ENCODE results near the gene CSF1. TPM values are rescaled to one million over a fixed set of nuclear protein-coding genes. Genes with fewer than 3 reads are reported as not detected.

CSF1 gene
- polyA plus RNA-seq, 1 donor (not counting 4 experiments of a cell fraction or from before 2014, with no cell fraction given) = 1.8 TPM

DNA sequence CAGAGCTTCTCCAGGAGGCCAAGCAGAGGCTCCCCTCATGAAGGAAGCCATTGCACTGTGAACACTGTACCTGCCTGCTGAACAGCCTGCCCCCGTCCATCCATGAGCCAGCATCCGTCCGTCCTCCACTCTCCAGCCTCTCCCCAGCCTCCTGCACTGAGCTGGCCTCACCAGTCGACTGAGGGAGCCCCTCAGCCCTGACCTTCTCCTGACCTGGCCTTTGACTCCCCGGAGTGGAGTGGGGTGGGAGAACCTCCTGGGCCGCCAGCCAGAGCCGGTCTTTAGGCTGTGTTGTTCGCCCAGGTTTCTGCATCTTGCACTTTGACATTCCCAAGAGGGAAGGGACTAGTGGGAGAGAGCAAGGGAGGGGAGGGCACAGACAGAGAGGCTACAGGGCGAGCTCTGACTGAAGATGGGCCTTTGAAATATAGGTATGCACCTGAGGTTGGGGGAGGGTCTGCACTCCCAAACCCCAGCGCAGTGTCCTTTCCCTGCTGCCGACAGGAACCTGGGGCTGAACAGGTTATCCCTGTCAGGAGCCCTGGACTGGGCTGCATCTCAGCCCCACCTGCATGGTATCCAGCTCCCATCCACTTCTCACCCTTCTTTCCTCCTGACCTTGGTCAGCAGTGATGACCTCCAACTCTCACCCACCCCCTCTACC, 19.1 kb downstream of the CSF1 start:
- Histone ChIP-seq H3K27ac (ENCODE audit: control insufficient read depth, insufficient read depth, low read length) (no peak overlapping the region), H3K4me2 (ENCODE audit: control insufficient read depth, extremely low read depth, insufficient read depth, low read depth, low read length) (no peak overlapping the region), H3K4me1 (ENCODE audit: control insufficient read depth, extremely low read depth, insufficient read depth, low read length) (peaks cover 12% of the 10 kb centered on the region), H3K9me3 (ENCODE audit: control insufficient read depth, low read depth, low read length) (no peaks in the 10 kb centered on the region), H3K36me3 (ENCODE audit: control insufficient read depth in 2 of 2, extremely low read depth in 1 of 2, insufficient read depth in 2 of 2, low read length in 2 of 2) (no peaks in the 10 kb centered on the region), H3K27me3 (ENCODE audit: control insufficient read depth, extremely low read depth, insufficient read depth, low read length) (no peaks in the 10 kb centered on the region), H3K9ac (ENCODE audit: control insufficient read depth, extremely low read depth, insufficient read depth, low read length) (no peak overlapping the region), H3K4me3 (ENCODE audit: control insufficient read depth in 2 of 3, extremely low read depth in 1 of 3, insufficient read depth in 2 of 3, low read depth in 1 of 3, low read length in 3 of 3) (no peak overlapping the region), H3K79me2 (ENCODE audit: control insufficient read depth, insufficient read depth, low read length) (no peaks in the 10 kb centered on the region), H2AFZ (ENCODE audit: control insufficient read depth, low read length) (no peak overlapping the region), H3K9me1 (ENCODE audit: control insufficient read depth, extremely low read depth, insufficient read depth, low read length) (peaks cover 3% of the 10 kb centered on the region), H4K20me1 (ENCODE audit: control insufficient read depth, extremely low read depth, insufficient read depth, low read length) (no peaks in the 10 kb centered on the region)
- FAIRE-seq (no peak), DNase-seq (ENCODE audit: low read depth, low spot score) (no peak)
- no peak for TF ChIP-seq EZH2 (IDR thresholded peaks at IDR 0.05; ENCODE audit: low read length)
- TF ChIP-seq, protein P1, sequence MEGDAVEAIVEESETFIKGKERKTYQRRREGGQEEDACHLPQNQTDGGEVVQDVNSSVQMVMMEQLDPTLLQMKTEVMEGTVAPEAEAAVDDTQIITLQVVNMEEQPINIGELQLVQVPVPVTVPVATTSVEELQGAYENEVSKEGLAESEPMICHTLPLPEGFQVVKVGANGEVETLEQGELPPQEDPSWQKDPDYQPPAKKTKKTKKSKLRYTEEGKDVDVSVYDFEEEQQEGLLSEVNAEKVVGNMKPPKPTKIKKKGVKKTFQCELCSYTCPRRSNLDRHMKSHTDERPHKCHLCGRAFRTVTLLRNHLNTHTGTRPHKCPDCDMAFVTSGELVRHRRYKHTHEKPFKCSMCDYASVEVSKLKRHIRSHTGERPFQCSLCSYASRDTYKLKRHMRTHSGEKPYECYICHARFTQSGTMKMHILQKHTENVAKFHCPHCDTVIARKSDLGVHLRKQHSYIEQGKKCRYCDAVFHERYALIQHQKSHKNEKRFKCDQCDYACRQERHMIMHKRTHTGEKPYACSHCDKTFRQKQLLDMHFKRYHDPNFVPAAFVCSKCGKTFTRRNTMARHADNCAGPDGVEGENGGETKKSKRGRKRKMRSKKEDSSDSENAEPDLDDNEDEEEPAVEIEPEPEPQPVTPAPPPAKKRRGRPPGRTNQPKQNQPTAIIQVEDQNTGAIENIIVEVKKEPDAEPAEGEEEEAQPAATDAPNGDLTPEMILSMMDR (optimal IDR thresholded peaks at IDR 0.05 in 1 of 3, IDR thresholded peaks at IDR 0.05 in 1 of 3, conservative IDR thresholded peaks at IDR 0.05 in 1 of 3; ENCODE audit: extremely low read depth in 1 of 3, insufficient read depth in 2 of 3, low read length in 3 of 3) = no peak
- dilution Hi-C loops (cut with MboI; ENCODE audit: extremely low pct_ligation_motif_present, low sequenced_read_pairs) = no loop called here

DNA sequence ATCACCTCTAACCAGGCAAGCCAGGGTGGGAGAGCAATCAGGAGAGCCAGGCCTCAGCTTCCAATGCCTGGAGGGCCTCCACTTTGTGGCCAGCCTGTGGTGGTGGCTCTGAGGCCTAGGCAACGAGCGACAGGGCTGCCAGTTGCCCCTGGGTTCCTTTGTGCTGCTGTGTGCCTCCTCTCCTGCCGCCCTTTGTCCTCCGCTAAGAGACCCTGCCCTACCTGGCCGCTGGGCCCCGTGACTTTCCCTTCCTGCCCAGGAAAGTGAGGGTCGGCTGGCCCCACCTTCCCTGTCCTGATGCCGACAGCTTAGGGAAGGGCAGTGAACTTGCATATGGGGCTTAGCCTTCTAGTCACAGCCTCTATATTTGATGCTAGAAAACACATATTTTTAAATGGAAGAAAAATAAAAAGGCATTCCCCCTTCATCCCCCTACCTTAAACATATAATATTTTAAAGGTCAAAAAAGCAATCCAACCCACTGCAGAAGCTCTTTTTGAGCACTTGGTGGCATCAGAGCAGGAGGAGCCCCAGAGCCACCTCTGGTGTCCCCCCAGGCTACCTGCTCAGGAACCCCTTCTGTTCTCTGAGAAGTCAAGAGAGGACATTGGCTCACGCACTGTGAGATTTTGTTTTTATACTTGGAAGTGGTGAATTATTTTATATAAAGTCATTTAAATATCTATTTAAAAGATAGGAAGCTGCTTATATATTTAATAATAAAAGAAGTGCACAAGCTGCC, 19.8 kb downstream of the CSF1 start:
- H3K27me3 ChIP-seq (ENCODE audit: control insufficient read depth, extremely low read depth, insufficient read depth, low read length) = no peaks in the 10 kb centered on the region
- H3K9me1 ChIP-seq (ENCODE audit: control insufficient read depth, extremely low read depth, insufficient read depth, low read length) = peaks cover 3% of the 10 kb centered on the region
- H3K9me3 ChIP-seq (ENCODE audit: control insufficient read depth, low read depth, low read length) = no peaks in the 10 kb centered on the region
- H3K27ac ChIP-seq (ENCODE audit: control insufficient read depth, insufficient read depth, low read length) = no peak overlapping the region
- H3K4me2 ChIP-seq (ENCODE audit: control insufficient read depth, extremely low read depth, insufficient read depth, low read depth, low read length) = no peak overlapping the region
- no peaks in the 10 kb centered on the region for H4K20me1 ChIP-seq (ENCODE audit: control insufficient read depth, extremely low read depth, insufficient read depth, low read length)
- H2AFZ ChIP-seq (ENCODE audit: control insufficient read depth, low read length) = no peak overlapping the region
- DNase-seq (ENCODE audit: low read depth, low spot score) = no peak
- no peaks in the 10 kb centered on the region for H3K36me3 ChIP-seq (ENCODE audit: control insufficient read depth in 2 of 2, extremely low read depth in 1 of 2, insufficient read depth in 2 of 2, low read length in 2 of 2)
- no peaks in the 10 kb centered on the region for H3K79me2 ChIP-seq (ENCODE audit: control insufficient read depth, insufficient read depth, low read length)
- no peak for TF ChIP-seq EZH2 (IDR thresholded peaks at IDR 0.05; ENCODE audit: low read length)
- TF ChIP-seq, protein P1 (optimal IDR thresholded peaks at IDR 0.05 in 1 of 3, IDR thresholded peaks at IDR 0.05 in 1 of 3, conservative IDR thresholded peaks at IDR 0.05 in 1 of 3; ENCODE audit: extremely low read depth in 1 of 3, insufficient read depth in 2 of 3, low read length in 3 of 3) = no peak
- peaks cover 12% of the 10 kb centered on the region for H3K4me1 ChIP-seq (ENCODE audit: control insufficient read depth, extremely low read depth, insufficient read depth, low read length)
- dilution Hi-C loops (cut with MboI; ENCODE audit: extremely low pct_ligation_motif_present, low sequenced_read_pairs) = no loop called here
- no peak overlapping the region for H3K9ac ChIP-seq (ENCODE audit: control insufficient read depth, extremely low read depth, insufficient read depth, low read length)
- no peak overlapping the region for H3K4me3 ChIP-seq (ENCODE audit: control insufficient read depth in 2 of 3, extremely low read depth in 1 of 3, insufficient read depth in 2 of 3, low read depth in 1 of 3, low read length in 3 of 3)
- no peak for FAIRE-seq

All from keratinocyte (primary cell).